ENCODE data around the gene DYNLRB2. TPM values are rescaled to one million over a fixed set of nuclear protein-coding genes. Genes with fewer than 3 reads are reported as not detected.

Gene DYNLRB2
- total and polyA plus RNA-seq, 4 donors = 0.58 to 0.92 TPM; not detected in 2

- TF ChIP-seq REST (IDR thresholded peaks at IDR 0.05) = peak; percentile 34
Observed at GRCh38 chr16:80526418-80527061, 14.3 kb upstream of the DYNLRB2 start (continued).

- peaks cover 0 to 3% (median 0%) of the 10 kb centered on the region in 4 donors for H3K4me1 ChIP-seq (ENCODE audit: control insufficient read depth in 4 of 4, insufficient read depth in 4 of 4, low read length in 3 of 4)
- no peak overlapping the region for H3K27ac ChIP-seq (ENCODE audit: low read depth in 1 of 2, low read length in 2 of 2)
- H3K36me3 ChIP-seq (ENCODE audit: control insufficient read depth in 4 of 4, insufficient read depth in 3 of 4, low read depth in 1 of 4, low read length in 3 of 4) = no peaks in the 10 kb centered on the region
- no peak overlapping the region for H3K4me3 ChIP-seq (ENCODE audit: low read depth in 1 of 3, low read length in 3 of 3)
- no peaks in the 10 kb centered on the region for H3K27me3 ChIP-seq (ENCODE audit: control insufficient read depth in 4 of 4, insufficient read depth in 4 of 4, low read length in 3 of 4)
- TF ChIP-seq NR2F2 (IDR thresholded peaks at IDR 0.05) = no peak
- TF ChIP-seq FOXA1 (IDR thresholded peaks at IDR 0.05) = no peak
- TF ChIP-seq TAF1 (conservative IDR thresholded peaks at IDR 0.05) = no peak
- TF ChIP-seq YY1 (IDR thresholded peaks at IDR 0.05) = no peak
- TF ChIP-seq, protein P1, sequence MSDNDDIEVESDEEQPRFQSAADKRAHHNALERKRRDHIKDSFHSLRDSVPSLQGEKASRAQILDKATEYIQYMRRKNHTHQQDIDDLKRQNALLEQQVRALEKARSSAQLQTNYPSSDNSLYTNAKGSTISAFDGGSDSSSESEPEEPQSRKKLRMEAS (IDR thresholded peaks at IDR 0.05) = no peak
- TF ChIP-seq CTCF (IDR thresholded peaks at IDR 0.05; ENCODE audit: low read depth, low read length, missing input control) = peak; percentile 25
- no peak for TF ChIP-seq HNF4A (conservative IDR thresholded peaks at IDR 0.05)
- TF ChIP-seq SP1 (IDR thresholded peaks at IDR 0.05) = no peak
- peak; percentile 36 to 77 for TF ChIP-seq RAD21 (IDR thresholded peaks at IDR 0.05)
- TF ChIP-seq FOXA2 (IDR thresholded peaks at IDR 0.05) = no peak
- TF ChIP-seq REST (IDR thresholded peaks at IDR 0.05) = no peak
- 52% methylated on average over 5 of the region's 5 CpGs for WGBS
- no peak for DNase-seq (ENCODE audit: low spot score)
- no peak overlapping the region for H3K9ac ChIP-seq (ENCODE audit: low read depth in 1 of 2, low read length in 2 of 2)
- no peaks in the 10 kb centered on the region for H3K9me3 ChIP-seq (ENCODE audit: control insufficient read depth in 4 of 4, low read length in 3 of 4)
Observed at GRCh38 chr16:80527297-80527696, 13.5 kb upstream of the DYNLRB2 start.
